Hepatocyte (in vitro differentiated cells): Measurements from ENCODE around the gene NUDT13. TPM values are rescaled to one million over a fixed set of nuclear protein-coding genes. Genes with fewer than 3 reads are reported as not detected.
A peak's percentile ranks its signal among the peaks of the same experiment; 100 is the strongest.

Experiments used
- DNase-seq: peaks from one replicate; pipeline ENCODE4 v3.0.0-alpha.2; 2016; ENCODE audit warnings: low spot score
- H2AFZ ChIP-seq: fragments of 200-600 bp; sonication (generic); 2 replicates; pipeline ENCODE4 v1.6.0; 2016; ENCODE audit warnings: antibody characterized with exemption, mild to moderate bottlenecking
- H3K27ac ChIP-seq: fragments of 200-600 bp; sonication (generic); 2 replicates; pipeline ENCODE4 v1.5.1; 2016; ENCODE audit warnings: mild to moderate bottlenecking
- H3K27me3 ChIP-seq: fragments of 200-600 bp; sonication (generic); 2 replicates; pipeline ENCODE4 v1.6.1; 2016
- H3K36me3 ChIP-seq: fragments of 200-600 bp; sonication (generic); replicated peaks from 2 replicates; pipeline ENCODE4 v1.5.1; 2016; ENCODE audit warnings: low read depth; ENCODE audit not compliant: insufficient read depth
- H3K4me1 ChIP-seq: fragments of 200-600 bp; sonication (generic); 2 replicates; pipeline ENCODE4 v1.5.1; 2016; ENCODE audit warnings: mild to moderate bottlenecking, moderate library complexity; ENCODE audit not compliant: insufficient read depth
- H3K4me2 ChIP-seq: fragments of 200-600 bp; sonication (generic); 2 replicates; pipeline ENCODE4 v1.6.0; 2016
- H3K4me3 ChIP-seq: fragments of 200-600 bp; sonication (generic); 2 replicates; pipeline ENCODE4 v1.5.1; 2016; ENCODE audit warnings: mild to moderate bottlenecking
- H3K79me2 ChIP-seq: fragments of 200-600 bp; sonication (generic); 2 replicates; pipeline ENCODE4 v1.6.0; 2017; ENCODE audit warnings: mild to moderate bottlenecking
- H3K9me2 ChIP-seq: fragments of 200-600 bp; sonication (generic); replicated peaks from 2 replicates; pipeline ENCODE4 v1.6.0; 2017; ENCODE audit warnings: mild to moderate bottlenecking; ENCODE audit not compliant: insufficient read depth
- H3K9me3 ChIP-seq: fragments of 200-600 bp; sonication (generic); 2 replicates; pipeline ENCODE4 v1.5.1; 2016; ENCODE audit warnings: low read depth, mild to moderate bottlenecking
- H4K20me1 ChIP-seq: fragments of 200-600 bp; sonication (generic); 2 replicates; pipeline ENCODE4 v1.6.0; 2016; ENCODE audit warnings: mild to moderate bottlenecking; ENCODE audit not compliant: insufficient read depth, poor library complexity, severe bottlenecking
- EZH2 ChIP-seq: fragments of 200-600 bp; sonication (generic); IDR thresholded peaks from 2 replicates; pipeline ENCODE4 v1.6.1; 2016; ENCODE audit warnings: antibody characterized with exemption, mild to moderate bottlenecking, borderline replicate concordance
- EZH2phosphoT487 ChIP-seq: fragments of 200-600 bp; sonication (generic); IDR thresholded peaks from one replicate; pipeline ENCODE4 v1.6.1; 2018; ENCODE audit warnings: antibody characterized with exemption, mild to moderate bottlenecking, low read depth, moderate library complexity; ENCODE audit not compliant: unreplicated experiment, severe bottlenecking
- WGBS: methylation state at CpG from one replicate; pipeline ENCODE4 v1.1.6; 2016; ENCODE audit warnings: low lambda C conversion rate; ENCODE audit errors: missing lambda C conversion rate; 5-methylcytosine and 5-hydroxymethylcytosine counted together
- polyA plus RNA-seq: library from polyadenylated mRNA; unstranded; fragments of >200 nt; fragmentation: Nextera tagmentation; extraction: Ambion mirVana; gene quantifications from 2 replicates; pipeline ENCODE4 v1.2.1, GENCODE V29; 2016
- small RNA-seq: library from RNA; depleted of rRNA; stranded (forward); fragments of <200 nt; gene quantifications from one replicate; pipeline ENCODE3, GENCODE V24; 2014
- total RNA-seq: library from RNA; depleted of rRNA; stranded (reverse); fragments of >200 nt; gene quantifications from 2 replicates; pipeline ENCODE4 v1.2.3, GENCODE V29; 2014
- TF ChIP-seq, protein P1 (sequence below): fragments of 200-600 bp; sonication (generic); IDR thresholded peaks from 2 replicates; pipeline ENCODE4 v1.5.1; 2016; ENCODE audit warnings: antibody characterized with exemption, mild to moderate bottlenecking; ENCODE audit not compliant: poor library complexity

Gene NUDT13
- total and polyA plus RNA-seq, 2 experiments from 2014 or later: 2.1 to 3.4 TPM

DNA sequence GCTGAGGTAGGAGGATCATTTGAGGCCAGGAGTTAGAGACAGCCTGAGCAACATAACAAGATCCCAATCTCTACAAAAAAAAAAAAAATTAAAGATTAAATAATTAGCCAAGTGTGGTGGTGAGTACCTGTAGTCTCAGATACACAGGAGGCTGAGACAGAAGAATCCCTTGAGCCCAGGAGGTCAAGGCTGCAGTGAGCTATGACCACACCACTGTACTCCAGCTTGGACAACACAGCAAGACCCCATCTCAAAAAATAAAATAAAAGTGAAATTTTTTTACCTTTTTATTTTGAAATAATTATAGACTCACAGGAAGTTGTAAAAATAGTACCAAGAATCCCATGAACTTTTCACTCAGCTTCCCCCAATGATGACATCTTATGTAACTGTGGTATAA lies 62.6 kb downstream of the NUDT13 start:
- no peaks in the 10 kb centered on the region for H3K9me2 ChIP-seq
- H3K9me3 ChIP-seq: no peaks in the 10 kb centered on the region
- TF ChIP-seq, protein P1, sequence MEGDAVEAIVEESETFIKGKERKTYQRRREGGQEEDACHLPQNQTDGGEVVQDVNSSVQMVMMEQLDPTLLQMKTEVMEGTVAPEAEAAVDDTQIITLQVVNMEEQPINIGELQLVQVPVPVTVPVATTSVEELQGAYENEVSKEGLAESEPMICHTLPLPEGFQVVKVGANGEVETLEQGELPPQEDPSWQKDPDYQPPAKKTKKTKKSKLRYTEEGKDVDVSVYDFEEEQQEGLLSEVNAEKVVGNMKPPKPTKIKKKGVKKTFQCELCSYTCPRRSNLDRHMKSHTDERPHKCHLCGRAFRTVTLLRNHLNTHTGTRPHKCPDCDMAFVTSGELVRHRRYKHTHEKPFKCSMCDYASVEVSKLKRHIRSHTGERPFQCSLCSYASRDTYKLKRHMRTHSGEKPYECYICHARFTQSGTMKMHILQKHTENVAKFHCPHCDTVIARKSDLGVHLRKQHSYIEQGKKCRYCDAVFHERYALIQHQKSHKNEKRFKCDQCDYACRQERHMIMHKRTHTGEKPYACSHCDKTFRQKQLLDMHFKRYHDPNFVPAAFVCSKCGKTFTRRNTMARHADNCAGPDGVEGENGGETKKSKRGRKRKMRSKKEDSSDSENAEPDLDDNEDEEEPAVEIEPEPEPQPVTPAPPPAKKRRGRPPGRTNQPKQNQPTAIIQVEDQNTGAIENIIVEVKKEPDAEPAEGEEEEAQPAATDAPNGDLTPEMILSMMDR: no peak
- no peak for TF ChIP-seq EZH2phosphoT487
- TF ChIP-seq EZH2: no peak
- no peak overlapping the region for H3K4me2 ChIP-seq
- H3K79me2 ChIP-seq: peaks cover 27% of the 10 kb centered on the region
- no peaks in the 10 kb centered on the region for H4K20me1 ChIP-seq
- H2AFZ ChIP-seq: no peak overlapping the region
- H3K4me3 ChIP-seq: no peak overlapping the region
- no peak for DNase-seq
- H3K4me1 ChIP-seq: no peaks in the 10 kb centered on the region
- H3K27ac ChIP-seq: no peak overlapping the region
- H3K36me3 ChIP-seq: no peaks in the 10 kb centered on the region
- H3K27me3 ChIP-seq: no peaks in the 10 kb centered on the region

DNA sequence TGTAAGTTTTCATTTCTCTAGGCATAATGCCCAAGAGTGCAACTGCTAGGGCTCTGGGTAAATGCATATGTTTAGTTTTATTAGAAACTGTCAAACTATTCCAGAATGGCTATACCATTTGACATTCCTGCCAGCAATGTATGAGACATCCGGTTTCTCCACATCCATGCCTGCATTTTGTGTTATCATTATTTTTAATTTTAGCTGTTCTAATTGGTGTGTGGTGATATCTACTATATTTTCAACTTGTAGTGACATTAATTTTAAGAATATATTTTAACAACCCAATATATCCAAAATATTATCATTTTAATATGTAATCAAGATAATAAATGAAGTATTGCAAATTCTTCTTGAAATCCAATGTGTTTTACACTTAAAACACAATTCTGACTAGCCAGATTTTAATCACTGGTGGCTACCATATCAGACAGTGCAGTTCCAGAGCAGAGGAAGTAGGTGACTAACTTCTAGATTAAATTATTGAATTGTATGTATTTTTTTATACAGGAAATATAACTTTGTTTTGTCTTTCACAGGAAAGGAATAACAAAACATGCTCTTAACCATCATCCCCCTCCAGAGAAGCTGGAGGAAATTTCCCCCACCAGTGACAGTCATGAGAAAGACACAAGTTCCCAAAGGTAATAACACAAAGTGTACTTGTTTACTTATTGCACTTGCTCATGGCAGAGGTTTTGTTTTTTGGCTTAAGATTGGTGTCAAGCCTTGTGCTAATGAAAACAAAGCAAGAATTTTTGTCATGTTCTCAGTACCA lies 64.1 kb downstream of the NUDT13 start:
- no peak overlapping the region for H3K4me3 ChIP-seq
- H3K4me1 ChIP-seq: no peaks in the 10 kb centered on the region
- no peak overlapping the region for H3K4me2 ChIP-seq
- no peak overlapping the region for H2AFZ ChIP-seq
- TF ChIP-seq, protein P1: no peak
- TF ChIP-seq EZH2 (no peak), EZH2phosphoT487 (no peak)
- H3K27me3 ChIP-seq: no peaks in the 10 kb centered on the region
- no peaks in the 10 kb centered on the region for H3K9me3 ChIP-seq
- H4K20me1 ChIP-seq: no peaks in the 10 kb centered on the region
- H3K27ac ChIP-seq: no peak overlapping the region
- no peak for DNase-seq
- 100% methylated on average over 1 of the region's 1 CpG for WGBS
- no peaks in the 10 kb centered on the region for H3K9me2 ChIP-seq
- no peaks in the 10 kb centered on the region for H3K36me3 ChIP-seq
- H3K79me2 ChIP-seq: peaks cover 18% of the 10 kb centered on the region

Small RNA genes lying within 50 kb of the gene (small RNA-seq; reads per million reads assigned to genes)
- gene RF00019 (not detected), gene SNORA11F (3.6 reads per million, percentile 91 among the genes with 10 or more reads in this experiment)

Other genes with a start within 250 kb of the NUDT13 start
- gene OIT3, start 216.7 kb upstream of the NUDT13 start, total RNA-seq: not detected in 2 replicates
- 0.88 and 0.89 TPM in 2 replicates for gene OIT3, start 216.7 kb upstream of the NUDT13 start, polyA plus RNA-seq
- gene PLA2G12B, start 155.6 kb upstream of the NUDT13 start, total RNA-seq: 39.9 and 51.6 TPM in 2 replicates
- 13.9 and 21.1 TPM in 2 replicates for gene PLA2G12B, start 155.6 kb upstream of the NUDT13 start, polyA plus RNA-seq
- gene P4HA1, start 13.6 kb upstream of the NUDT13 start, total RNA-seq: 145 TPM in 2 replicates
- 140 and 149 TPM in 2 replicates for gene P4HA1, start 13.6 kb upstream of the NUDT13 start, polyA plus RNA-seq
- gene ECD, start 57.6 kb downstream of the NUDT13 start, total RNA-seq: 30.1 and 30.5 TPM in 2 replicates
- gene ECD, start 57.6 kb downstream of the NUDT13 start, polyA plus RNA-seq: 26.9 and 31.0 TPM in 2 replicates
- gene FAM149B1, start 57.7 kb downstream of the NUDT13 start, total RNA-seq: 20.6 and 22.7 TPM in 2 replicates
- gene FAM149B1, start 57.7 kb downstream of the NUDT13 start, polyA plus RNA-seq: 9.8 and 10.3 TPM in 2 replicates
- 24.5 and 27.2 TPM in 2 replicates for gene DNAJC9, start 136.8 kb downstream of the NUDT13 start, total RNA-seq
- 16.3 and 17.8 TPM in 2 replicates for gene DNAJC9, start 136.8 kb downstream of the NUDT13 start, polyA plus RNA-seq
- 57.0 and 58.7 TPM in 2 replicates for gene MRPS16, start 142.2 kb downstream of the NUDT13 start, total RNA-seq
- gene MRPS16, start 142.2 kb downstream of the NUDT13 start, polyA plus RNA-seq: 94.8 and 105 TPM in 2 replicates
- gene CFAP70, start 248.4 kb downstream of the NUDT13 start, total RNA-seq: 1.8 and 3.9 TPM in 2 replicates
- 1.2 and 1.6 TPM in 2 replicates for gene CFAP70, start 248.4 kb downstream of the NUDT13 start, polyA plus RNA-seq